MV-4-11 (cell line): Measurements from ENCODE around the gene UBXN11.

Experiments used
- DNase-seq: peaks from one replicate; lab custom pipeline; 2025; lab: John Stamatoyannopoulos, UW

The UBXN11 gene, protein sequence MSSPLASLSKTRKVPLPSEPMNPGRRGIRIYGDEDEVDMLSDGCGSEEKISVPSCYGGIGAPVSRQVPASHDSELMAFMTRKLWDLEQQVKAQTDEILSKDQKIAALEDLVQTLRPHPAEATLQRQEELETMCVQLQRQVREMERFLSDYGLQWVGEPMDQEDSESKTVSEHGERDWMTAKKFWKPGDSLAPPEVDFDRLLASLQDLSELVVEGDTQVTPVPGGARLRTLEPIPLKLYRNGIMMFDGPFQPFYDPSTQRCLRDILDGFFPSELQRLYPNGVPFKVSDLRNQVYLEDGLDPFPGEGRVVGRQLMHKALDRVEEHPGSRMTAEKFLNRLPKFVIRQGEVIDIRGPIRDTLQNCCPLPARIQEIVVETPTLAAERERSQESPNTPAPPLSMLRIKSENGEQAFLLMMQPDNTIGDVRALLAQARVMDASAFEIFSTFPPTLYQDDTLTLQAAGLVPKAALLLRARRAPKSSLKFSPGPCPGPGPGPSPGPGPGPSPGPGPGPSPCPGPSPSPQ

DNA sequence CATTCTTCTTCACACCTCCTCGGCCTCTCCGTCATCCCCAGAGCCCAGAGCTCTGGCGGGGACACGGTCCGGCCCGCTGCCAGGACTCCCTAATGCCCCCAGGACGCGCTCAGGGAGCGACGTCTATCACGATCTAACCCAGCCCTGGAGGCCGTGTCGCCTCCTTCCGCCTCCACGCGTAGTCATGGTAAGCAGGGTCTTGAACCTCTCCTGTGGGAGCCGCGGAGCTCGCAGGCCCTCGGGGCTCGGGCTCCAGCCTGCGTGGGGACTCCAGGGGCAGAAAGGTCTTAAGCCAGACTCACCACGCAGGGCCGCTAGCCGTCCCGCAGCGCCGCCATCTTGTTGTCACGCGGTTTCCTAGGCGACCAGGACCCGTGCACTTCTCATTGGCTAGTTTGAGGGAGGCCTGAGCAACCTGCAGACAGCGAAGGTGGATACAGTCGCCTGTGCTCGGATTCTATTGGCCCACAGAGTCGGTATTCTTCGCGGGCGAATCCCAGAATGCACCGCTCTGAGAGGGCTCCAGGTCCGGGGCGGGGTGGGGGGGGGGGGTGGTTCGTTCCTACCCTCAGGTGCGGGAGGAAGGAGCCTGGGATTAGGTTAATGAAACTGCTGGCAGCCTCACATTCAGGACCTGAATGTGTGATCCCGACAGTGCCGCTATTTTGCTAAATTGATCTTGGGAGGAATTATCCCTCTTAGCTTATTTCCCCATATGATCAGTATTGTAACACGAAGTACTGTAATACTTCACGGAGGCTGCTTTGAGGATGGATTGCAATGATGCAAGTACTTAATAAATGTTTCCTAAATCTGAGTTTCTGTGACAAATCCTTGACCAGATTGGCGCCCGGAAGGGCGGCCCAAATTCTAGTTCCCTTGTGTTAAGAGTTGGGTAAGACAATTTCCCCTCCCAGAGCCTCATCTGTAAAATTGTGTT lies at the start of gene UBXN11:
Gene UBXN11 (minus strand): TSS at position 347 of the 940 bp plus-strand sequence. CDS start 3,753 bp downstream, outside the sequence.
- DNase-seq: peak; percentile 89

DNA sequence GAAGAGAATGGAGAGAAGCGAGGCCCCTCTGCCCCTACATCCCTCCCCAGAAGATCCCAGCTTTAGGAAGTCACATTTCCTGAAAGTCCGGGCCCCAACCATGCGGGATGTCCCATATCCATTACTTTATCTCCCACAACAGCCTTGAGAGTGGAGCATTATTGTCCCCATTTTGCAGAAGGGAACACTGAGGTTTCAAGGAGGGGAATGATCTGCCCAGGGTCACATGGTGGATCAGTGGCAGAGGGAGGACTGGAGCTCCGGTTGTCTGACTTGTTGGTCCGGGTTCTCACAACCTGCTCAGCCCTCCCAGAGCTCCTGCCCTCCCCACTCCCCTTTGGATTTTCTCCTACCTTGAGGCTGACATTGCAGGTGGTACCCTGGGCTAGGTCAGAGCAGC lies 49.7 kb upstream of the UBXN11 start:
- DNase-seq: no peak

DNA sequence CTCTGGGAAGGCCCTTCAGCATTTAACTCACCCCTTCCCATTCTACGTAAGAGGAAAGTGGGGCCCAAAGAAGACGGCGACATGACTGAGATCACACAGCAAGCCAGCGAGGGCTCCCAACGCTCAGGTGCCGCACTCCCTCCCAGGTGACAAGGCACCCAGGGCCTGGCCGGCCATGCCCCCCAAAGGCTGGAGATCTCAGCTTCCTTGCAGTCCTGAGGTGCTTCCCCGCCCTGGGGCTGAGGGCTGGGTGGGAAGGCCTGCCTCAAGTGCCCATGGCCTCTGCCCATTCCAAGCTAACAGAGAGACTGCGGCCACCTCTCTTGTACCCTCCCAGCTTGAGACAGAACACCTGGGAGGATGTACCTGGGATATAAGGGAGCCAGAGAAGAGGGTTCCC lies 48.5 kb upstream of the UBXN11 start:
- no peak for DNase-seq

DNA sequence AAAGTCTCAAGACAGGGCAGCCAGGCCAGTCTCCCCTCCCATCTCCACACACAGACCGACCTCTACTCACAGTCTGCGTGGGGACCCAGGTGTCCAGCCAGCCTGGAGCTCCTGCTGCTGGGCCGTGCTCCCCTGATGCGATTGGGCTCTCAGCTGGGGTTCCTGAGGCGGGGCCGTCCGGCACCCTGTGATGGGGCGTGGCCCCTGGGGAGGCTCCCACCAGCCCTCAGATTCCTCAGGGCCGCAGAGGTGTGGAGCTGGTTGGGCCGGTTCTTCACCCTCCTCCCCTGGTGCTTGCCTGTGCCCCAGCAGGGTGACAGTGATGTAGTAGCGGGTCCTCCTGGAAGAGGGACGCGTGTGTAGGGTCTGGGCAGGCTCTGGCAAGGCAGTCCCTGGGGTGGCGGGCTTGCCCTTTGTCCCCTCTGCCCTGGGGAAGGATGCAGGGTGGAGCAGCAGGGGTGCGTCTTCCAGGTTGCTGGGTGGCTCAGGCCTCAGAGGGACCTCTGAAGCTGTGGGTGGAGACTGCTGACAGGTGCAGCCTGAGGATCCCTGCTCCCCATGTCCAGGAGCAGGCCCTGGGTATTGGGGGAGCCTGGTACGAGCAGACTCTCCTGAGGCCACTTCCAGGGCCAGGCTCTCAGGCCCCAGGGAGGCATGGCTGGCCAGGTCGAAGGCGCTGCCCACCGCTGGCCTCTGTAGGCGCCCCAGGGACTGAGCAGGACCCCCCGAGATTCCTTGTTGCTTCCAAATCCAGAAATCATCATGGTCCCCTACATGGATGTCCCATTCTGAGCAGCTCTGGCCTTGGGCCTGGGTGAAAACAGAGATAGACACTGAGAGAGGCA lies 47.8 kb upstream of the UBXN11 start, which contains the start of gene CRYBG2:
Gene CRYBG2 (minus strand): TSS at position 155 of the 845 bp plus-strand sequence. CDS start 7,473 bp downstream, outside the sequence.
- DNase-seq: no peak

DNA sequence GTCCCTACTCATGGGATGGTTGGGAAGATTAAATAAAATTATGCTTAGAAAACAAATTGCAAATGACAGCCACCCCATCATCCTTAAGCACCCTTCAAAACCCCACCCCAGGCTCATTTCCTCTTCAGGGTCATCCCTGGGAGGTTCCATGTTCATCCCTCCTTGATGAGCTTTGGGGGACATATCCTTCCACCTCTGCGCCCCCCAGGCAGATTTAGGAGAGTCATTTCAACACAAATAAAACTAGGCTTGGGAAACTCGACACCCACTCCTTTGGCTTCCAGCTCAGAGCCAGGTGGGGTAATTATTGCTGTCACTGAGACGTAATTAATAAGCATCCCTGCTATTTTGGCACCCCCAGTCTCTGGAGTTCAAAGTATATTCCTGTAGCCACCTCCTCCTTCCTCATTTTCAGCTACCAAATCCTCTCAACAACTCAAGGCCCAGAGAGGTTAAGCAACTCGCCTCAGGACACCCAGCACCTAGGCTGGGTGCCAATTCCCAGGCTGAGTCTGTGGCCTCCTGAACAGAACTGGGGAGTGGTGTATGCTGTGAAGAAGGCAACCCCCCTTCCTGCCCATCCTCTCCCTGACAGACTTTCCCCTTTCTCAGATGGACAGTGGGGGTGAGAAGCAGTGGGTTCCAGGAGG lies 46.9 kb upstream of the UBXN11 start:
- DNase-seq: no peak

DNA sequence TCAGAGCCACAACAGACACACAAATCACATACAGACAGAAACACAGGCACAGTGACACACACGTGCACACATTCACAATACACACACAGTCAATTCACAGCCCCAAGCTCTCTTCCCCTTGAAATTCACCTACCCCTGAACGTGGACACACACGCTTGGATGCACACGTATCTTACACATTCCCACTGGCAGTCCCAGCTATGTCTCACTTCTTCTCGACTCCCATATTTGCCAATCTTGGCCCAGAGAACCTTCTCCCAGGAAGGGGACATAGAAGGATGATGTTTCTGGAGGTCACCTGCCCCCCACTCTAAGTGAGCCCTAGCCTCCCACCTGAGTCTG lies 45.9 kb upstream of the UBXN11 start:
- no peak for DNase-seq

DNA sequence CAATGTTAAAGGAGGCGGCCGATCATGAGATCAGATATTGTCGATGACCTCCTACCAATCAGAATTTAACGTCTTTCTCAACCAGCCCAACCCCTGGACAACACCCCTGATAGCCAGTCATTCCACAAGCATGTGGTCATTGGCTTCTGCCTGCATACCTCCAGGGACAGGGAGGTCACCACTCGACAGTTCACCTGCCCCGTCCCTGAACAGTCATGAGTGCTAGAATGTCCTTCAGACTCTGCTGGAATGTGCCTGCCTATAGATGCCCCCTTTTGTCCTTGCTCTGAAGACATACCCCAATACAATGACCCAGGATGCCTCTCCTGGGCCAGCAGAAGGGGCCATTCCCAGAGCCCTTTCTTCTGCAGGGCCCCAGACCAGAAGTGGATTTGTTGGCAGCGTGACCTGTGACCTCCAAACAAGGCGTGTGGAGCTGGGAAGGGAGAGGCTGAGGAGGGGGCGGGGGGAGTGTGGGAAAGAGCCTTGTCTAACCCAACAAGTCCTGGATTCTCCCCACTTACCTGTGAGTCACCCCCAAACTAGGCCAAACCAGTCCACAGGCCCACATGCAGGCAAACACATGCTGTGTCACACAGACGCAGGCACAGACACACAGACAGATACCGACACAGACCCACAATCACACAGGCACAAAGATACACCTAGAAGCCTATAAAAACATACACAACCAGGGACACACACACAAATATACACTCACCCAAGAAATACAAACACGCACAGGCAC lies 45.3 kb upstream of the UBXN11 start:
- DNase-seq: no peak

DNA sequence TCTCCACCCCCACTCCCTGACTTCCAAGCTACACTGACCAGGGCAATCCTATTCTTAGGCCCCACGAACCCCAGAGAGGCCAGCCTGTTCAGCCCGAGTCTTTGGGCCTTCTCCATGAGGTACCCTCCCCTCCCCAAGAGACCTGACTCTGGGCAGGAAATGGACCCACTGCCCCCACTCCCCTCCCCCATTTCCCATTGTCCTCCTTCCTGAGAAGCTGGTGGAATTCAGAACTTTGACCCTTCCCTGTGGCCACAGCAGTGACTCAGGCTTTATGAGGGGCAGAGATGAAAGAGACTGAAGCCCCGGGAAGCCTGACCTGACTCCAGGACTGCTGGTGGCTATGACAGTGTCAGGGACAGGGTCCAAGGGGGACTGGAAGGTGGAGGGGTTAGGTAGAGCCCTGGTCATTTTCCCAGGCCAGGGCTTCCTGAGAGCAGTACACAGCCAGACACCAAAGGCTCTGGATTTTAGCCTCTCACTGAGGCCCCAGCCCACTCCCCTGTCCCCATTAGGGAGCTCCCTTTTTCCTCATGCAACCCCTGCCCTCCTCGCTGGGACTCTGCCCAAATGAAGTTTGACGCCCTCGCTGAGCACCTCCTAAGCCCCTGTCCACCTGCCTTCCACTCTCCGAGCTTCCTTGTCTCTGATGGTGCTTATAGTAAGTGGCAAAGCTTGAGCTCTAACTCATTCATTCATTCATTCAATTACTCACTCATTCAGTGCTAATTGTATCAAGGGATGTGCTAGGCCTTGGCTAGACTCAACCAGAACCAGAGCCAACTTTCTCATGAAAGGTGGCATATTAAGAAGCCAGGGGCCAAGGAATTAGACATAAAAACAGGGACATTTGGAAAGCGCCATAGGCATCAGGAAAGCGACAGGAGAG lies 44.5 kb upstream of the UBXN11 start:
- DNase-seq: no peak

DNA sequence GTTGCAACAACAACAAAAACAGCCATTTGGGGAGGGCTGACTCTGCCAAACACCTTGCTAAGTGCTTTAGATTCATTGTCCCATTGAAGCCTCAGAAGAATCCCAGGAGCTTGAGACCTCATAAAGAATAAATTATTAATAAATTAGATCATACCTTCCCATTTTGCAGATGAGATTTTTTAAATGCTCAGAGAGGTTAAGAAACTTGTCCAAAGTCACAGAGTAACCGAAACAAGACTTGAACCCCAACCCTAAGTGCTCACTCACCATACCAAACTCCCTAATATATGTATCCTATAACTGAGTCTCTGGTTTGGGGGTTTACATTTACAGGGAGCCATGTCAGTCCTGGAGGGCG lies 43.9 kb upstream of the UBXN11 start:
- DNase-seq: no peak

DNA sequence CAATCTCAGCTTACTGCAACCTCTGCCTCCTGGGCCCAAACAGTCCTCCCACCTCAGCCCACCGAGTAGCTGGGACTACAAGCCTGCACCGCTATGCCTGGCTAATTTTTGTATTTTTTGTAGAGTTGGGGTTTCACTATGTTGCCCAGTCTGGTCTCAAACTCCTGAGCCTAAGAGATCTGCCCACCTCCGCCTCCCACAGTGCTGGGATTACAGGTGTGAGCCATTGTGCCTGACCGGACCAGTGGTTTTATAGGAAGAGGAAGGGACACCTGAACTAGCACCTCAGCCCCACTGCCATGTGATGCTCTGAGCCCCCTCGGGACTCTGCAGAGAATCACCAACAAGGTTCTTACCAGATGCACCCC lies 43.4 kb upstream of the UBXN11 start:
- DNase-seq: no peak

DNA sequence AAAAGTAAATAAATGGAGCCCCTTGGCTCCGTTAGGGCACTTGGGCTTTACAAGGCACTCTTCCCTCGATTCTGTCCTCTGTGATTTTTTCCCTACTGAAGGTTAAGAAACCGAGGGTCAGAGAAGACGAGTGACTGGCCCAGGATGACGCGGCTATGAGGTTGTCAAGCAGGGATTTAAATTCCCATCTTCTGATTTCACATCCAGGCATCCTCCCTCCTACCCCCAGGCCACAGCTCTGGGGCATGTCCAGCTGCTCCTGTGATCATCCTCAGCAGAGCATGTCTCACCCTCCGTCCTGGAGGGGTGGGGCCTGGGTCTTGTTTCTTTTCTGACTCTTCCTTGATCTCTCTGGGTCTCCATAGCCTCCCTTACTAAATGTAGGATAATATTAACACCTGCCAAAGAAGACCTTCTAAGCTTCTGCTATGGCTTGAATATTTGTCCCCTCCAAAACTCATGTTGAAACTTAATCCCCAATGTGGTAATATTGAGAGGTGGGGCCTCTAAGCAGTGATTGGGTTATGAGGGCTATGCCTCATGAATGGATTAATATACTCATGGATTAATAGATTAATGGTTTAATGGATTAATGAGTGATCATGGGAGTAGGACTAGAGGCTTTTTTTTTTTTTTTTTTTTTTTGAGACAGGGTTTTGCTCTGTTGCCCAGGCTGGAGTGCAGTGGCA lies 42.9 kb upstream of the UBXN11 start:
- DNase-seq: no peak

DNA sequence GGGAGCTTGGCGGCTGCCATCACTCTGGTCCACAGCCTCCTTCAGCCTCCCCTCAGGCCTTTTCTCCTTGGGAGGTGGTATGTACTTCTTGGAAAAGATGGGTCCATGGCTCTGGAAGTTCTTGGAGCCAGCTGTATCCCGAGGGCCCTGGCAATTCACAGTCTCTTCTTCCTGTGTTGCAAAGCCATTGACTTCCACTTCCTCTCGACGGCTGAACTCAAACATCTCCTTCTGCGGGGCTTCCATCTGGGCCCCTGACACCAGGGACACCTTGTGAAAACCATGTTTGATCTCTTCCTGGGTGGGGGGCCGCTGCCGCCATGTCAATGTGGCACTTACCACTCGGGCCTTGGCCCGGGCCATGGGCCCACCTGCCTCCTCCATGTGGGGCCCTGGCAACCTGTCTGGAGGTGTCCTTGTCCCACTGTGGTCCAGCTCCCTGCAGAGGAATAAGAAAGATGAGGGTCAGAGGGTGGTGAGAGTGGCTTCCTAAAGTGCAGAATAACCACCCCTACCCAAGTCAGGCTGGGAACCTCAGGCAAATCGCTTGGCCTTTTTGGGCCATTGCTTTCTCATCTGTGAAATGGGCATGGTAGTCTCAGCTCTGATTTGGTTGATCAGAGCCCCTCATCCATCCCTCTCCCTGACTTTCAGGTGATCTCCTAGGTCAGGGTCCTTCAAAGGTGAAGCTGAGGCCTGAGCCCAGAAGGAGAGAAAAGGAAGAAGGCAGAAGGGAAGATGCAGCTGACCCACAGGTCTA lies 40.0 kb upstream of the UBXN11 start:
- peak; percentile 32 for DNase-seq

DNA sequence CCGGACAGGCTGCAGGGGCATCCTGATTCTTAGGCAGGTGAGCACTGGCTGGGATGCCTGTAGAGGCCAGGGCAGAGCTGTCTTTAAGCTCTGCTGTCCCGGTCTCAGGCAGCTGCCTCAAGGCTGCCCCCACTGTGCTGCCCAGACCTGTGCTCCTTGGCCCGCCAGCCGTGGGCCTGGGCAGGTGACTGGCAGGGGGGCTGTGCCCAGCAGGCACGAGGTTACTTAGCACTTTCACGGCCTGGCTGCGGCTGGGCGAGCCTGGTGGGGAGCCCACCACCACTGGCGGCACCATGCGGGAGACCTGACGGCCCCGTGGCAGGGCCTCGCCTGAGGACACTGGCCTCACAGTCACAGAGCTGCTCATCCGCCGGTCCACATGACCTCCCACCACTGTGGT lies 39.3 kb upstream of the UBXN11 start:
- DNase-seq: no peak

DNA sequence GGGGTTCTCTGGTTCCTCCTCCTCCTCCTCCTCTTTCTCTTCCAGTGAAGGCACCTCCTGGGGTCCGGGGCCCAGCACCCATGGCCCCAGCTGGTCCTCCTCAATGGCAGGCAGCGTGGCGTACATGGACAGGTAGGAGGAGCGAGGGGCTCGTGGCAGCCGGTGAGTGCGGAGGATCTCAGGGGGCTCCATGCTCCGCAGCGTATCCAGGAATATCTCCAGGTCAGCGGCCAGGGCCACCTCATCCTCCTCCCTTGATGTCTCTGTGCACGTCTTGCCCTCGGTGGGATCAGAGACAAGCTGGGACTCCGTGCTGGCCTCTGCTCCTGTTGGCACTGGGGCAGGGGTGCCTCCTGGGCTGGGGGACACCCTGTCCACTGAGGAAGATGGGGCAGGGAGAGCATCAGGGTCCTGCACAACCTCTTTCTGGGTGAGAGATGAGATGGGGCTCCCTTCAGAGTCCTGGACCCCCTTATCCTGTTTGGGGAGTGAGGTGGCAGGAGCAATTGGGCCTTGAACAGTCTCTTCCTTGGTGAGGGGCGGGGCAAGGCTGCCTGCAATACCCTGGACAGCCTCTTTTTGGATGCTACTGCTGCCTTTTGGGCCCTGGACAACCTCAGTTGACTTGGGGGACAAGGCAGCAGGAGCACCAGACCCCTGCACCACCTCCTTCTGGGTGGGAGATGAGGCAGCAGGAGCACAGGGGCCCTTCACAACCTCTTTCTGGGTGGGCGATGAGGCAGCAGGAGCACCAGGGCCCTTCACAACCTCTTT lies 37.9 kb upstream of the UBXN11 start:
- DNase-seq: no peak

DNA sequence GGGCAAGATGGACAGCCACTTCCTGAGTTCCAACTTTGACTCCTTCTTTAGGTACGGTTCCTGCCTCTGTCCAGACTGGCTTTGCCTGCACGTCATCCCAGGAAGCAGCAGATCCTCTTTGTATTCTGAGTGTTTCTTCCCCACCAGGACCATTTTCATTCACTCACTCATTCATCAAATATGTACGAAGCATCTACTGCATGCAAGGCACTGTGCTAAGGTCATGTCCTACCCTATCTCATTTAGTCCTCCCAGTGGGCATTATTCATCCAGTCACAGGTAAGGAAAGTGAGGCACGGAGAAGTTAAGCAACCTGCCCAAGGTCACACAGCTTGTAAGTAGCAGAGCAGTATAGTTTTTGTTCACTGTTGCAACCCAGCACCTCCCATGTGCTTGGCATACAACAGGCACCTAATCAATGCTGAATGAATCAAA lies 33.6 kb upstream of the UBXN11 start:
- DNase-seq: no peak

DNA sequence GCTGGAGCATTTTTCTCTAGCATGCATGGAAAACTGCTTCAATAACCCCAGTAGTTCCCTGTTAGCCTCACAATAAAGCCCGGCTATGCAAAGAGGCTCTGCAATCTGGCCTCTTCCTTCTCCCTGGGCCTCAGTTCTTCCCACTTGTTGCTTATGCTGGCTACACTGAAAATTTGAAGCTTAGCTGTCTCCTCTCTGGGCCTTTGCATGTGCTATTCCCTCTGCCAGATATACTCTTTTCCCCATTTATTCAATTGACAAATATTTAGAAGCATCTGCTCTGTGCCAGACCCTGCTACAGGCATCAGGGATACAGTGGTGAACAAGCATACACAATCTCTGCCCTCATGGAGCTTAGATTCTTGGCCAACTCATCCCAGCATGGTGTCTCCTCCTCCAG lies 32.2 kb upstream of the UBXN11 start:
- no peak for DNase-seq

DNA sequence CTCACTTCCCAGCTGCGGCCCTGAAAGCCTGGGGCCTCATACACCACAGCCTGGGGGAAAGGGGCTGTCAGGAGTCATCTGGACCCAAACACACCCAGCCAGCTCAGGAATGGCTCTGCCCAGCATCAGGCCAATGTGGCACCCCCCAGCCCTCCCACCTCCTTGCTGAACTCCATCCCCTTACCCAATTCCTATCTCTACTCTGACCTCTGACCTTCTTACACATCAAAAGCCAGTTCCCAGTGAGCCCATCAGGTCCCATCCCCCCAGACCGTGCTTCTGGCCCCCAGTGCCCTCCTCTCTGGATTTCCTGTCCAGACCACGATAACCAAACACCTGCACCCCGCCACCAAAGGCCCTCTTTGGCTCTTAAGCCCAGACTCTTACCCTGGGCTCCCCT lies 31.2 kb upstream of the UBXN11 start:
- no peak for DNase-seq

DNA sequence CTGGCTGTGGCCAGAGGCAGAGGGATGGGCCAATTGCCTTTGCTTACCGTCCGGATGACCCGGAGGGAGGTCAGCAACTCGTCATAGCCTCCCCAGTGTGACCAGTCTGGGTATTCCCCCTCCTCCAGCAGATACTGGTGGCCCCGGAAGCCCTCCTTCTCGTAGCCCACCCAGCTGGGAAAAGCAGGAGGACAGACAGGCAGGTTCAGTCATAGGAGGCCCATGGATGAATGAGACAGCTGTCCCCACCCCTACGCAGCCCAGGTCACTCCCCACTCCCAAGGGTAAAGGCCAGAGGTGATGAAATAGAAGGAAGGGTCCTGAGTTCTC lies 30.7 kb upstream of the UBXN11 start:
- no peak for DNase-seq
